MM.1S (cell line): ENCODE results near the gene MRPL17.

Source experiments
- DNase-seq: peaks from one replicate; pipeline ENCODE4 v3.0.0-alpha.2; 2015
- H2AFZ ChIP-seq: fragments of 300-600 bp; sonication (generic); 2 replicates; pipeline ENCODE4 v1.6.0; 2016; ENCODE audit warnings: antibody characterized with exemption, low read length
- H3F3A ChIP-seq: fragments of 300-600 bp; sonication (generic); 2 replicates; pipeline ENCODE4 v1.6.1; 2016; ENCODE audit warnings: mild to moderate bottlenecking, antibody characterized with exemption, low read length, moderate library complexity, mixed read lengths; ENCODE audit not compliant: insufficient read depth
- H3K27ac ChIP-seq: fragments of 300-600 bp; sonication (generic); 2 replicates; pipeline ENCODE4 v1.5.1; 2016; ENCODE audit warnings: mild to moderate bottlenecking, low read length
- H3K27me3 ChIP-seq: fragments of 300-600 bp; sonication (generic); replicated peaks from 2 replicates; pipeline ENCODE4 v1.6.0; 2016; ENCODE audit warnings: low read length; ENCODE audit not compliant: insufficient read depth
- H3K36me3 ChIP-seq: fragments of 300-600 bp; sonication (generic); replicated peaks from 2 replicates; pipeline ENCODE4 v1.6.1; 2016; ENCODE audit warnings: mild to moderate bottlenecking, low read length, mixed read lengths; ENCODE audit not compliant: insufficient read depth
- H3K4me1 ChIP-seq: fragments of 300-600 bp; sonication (generic); 2 replicates; pipeline ENCODE4 v1.6.1; 2016; ENCODE audit warnings: low read length, mixed read lengths
- H3K4me2 ChIP-seq: fragments of 300-600 bp; sonication (generic); 2 replicates; pipeline ENCODE4 v1.6.0; 2016; ENCODE audit warnings: low read depth, low read length
- H3K4me3 ChIP-seq: fragments of 300-600 bp; sonication (generic); 2 replicates; pipeline ENCODE4 v1.5.1; 2016; ENCODE audit warnings: low read length, mixed read lengths
- H3K79me2 ChIP-seq: fragments of 300-600 bp; sonication (generic); 2 replicates; pipeline ENCODE4 v1.6.1; 2016; ENCODE audit warnings: mixed run types, low read length, mixed read lengths
- H3K9ac ChIP-seq: fragments of 300-600 bp; sonication (generic); 2 replicates; pipeline ENCODE4 v1.6.1; 2016; ENCODE audit warnings: low read length, mixed read lengths
- H3K9me2 ChIP-seq: fragments of 300-600 bp; sonication (generic); replicated peaks from 2 replicates; pipeline ENCODE4 v1.6.1; 2016; ENCODE audit warnings: mild to moderate bottlenecking, low read length, mixed read lengths; ENCODE audit not compliant: insufficient read depth
- H3K9me3 ChIP-seq: fragments of 300-600 bp; sonication (generic); replicated peaks from 2 replicates; pipeline ENCODE4 v1.6.1; 2016; ENCODE audit warnings: mild to moderate bottlenecking, low read length, mixed read lengths; ENCODE audit not compliant: insufficient read depth
- H4K20me1 ChIP-seq: fragments of 300-600 bp; sonication (generic); 2 replicates; pipeline ENCODE4 v1.6.1; 2016; ENCODE audit warnings: mild to moderate bottlenecking, low read length, moderate library complexity, mixed read lengths; ENCODE audit not compliant: insufficient read depth
- CTCF ChIP-seq: fragments of 300-600 bp; sonication (generic); IDR thresholded peaks from 2 replicates; pipeline ENCODE4 v1.5.1; 2016; ENCODE audit warnings: antibody characterized with exemption, low read length, mixed read lengths
- EZH2 ChIP-seq: fragments of 300-600 bp; sonication (generic); optimal IDR thresholded peaks from 2 replicates; pipeline ENCODE3; 2017; ENCODE audit warnings: low read depth, mild to moderate bottlenecking, antibody characterized with exemption, low read length, mixed read lengths
- EZH2phosphoT487 ChIP-seq: fragments of 300-600 bp; sonication (generic); IDR thresholded peaks from 2 replicates; pipeline ENCODE4 v1.6.1; 2018; ENCODE audit warnings: antibody characterized with exemption, low read length

Gene MRPL17

GRCh38 chr11:6652182-6652581, 31.0 kb downstream of the MRPL17 start:
- H4K20me1 ChIP-seq, result no peaks in the 10 kb centered on the region
- no peaks in the 10 kb centered on the region for H3K4me1 ChIP-seq
- no peaks in the 10 kb centered on the region for H3K36me3 ChIP-seq
- H3K9ac ChIP-seq, result no peak overlapping the region
- no peak for DNase-seq
- no peaks in the 10 kb centered on the region for H3K9me3 ChIP-seq
- no peaks in the 10 kb centered on the region for H3F3A ChIP-seq
- no peak overlapping the region for H3K27ac ChIP-seq
- H3K4me3 ChIP-seq, result no peak overlapping the region
- TF ChIP-seq EZH2 (no peak), EZH2phosphoT487 (no peak), CTCF (no peak)
- no peak overlapping the region for H3K4me2 ChIP-seq
- H3K9me2 ChIP-seq, result no peaks in the 10 kb centered on the region
- H3K27me3 ChIP-seq, result peaks cover 40% of the 10 kb centered on the region
- H3K79me2 ChIP-seq, result no peaks in the 10 kb centered on the region
- H2AFZ ChIP-seq, result no peak overlapping the region

- Histone ChIP-seq H3K4me3 (no peak overlapping the region), H3K36me3 (no peaks in the 10 kb centered on the region), H2AFZ (no peak overlapping the region), H3K9me2 (no peaks in the 10 kb centered on the region), H3K79me2 (no peaks in the 10 kb centered on the region), H3K9ac (no peak overlapping the region), H3K4me2 (no peak overlapping the region), H3K27me3 (peaks cover 28% of the 10 kb centered on the region; the same call in 1 of the 2 replicates), H4K20me1 (no peaks in the 10 kb centered on the region), H3K4me1 (no peaks in the 10 kb centered on the region), H3K9me3 (no peaks in the 10 kb centered on the region), H3K27ac (no peak overlapping the region), H3F3A (no peaks in the 10 kb centered on the region)
- TF ChIP-seq EZH2phosphoT487 (no peak), EZH2 (no peak), CTCF (no peak)
- no peak for DNase-seq
Observed at GRCh38 chr11:6650980-6651379, 32.2 kb downstream of the MRPL17 start.

- H3K9me2 ChIP-seq, result no peaks in the 10 kb centered on the region
- H3K79me2 ChIP-seq, result no peaks in the 10 kb centered on the region
- no peak overlapping the region for H3K9ac ChIP-seq
- DNase-seq, result no peak
- no peaks in the 10 kb centered on the region for H3K4me1 ChIP-seq
- no peaks in the 10 kb centered on the region for H3K9me3 ChIP-seq
- H3K27me3 ChIP-seq, result peaks cover 27% of the 10 kb centered on the region; the same call in 1 of the 2 replicates
- no peaks in the 10 kb centered on the region for H3K36me3 ChIP-seq
- no peak for TF ChIP-seq CTCF
- no peak for TF ChIP-seq EZH2phosphoT487
- TF ChIP-seq EZH2, result no peak
- no peak overlapping the region for H3K4me3 ChIP-seq
- no peaks in the 10 kb centered on the region for H3F3A ChIP-seq
- H4K20me1 ChIP-seq, result no peaks in the 10 kb centered on the region
- no peak overlapping the region for H3K4me2 ChIP-seq
- H2AFZ ChIP-seq, result no peak overlapping the region
- H3K27ac ChIP-seq, result no peak overlapping the region
Observed at GRCh38 chr11:6650104-6650503, 33.0 kb downstream of the MRPL17 start.
